SKM-1 treated with dmso at 0.1 percent for 144 hours (cell line): Measurements from ENCODE around the gene TGFBR3.

Experiments used
- DNase-seq: peaks from one replicate; lab custom pipeline; 2025; ENCODE audit not compliant: unreplicated experiment; lab: John Stamatoyannopoulos, UW

The TGFBR3 gene

DNA sequence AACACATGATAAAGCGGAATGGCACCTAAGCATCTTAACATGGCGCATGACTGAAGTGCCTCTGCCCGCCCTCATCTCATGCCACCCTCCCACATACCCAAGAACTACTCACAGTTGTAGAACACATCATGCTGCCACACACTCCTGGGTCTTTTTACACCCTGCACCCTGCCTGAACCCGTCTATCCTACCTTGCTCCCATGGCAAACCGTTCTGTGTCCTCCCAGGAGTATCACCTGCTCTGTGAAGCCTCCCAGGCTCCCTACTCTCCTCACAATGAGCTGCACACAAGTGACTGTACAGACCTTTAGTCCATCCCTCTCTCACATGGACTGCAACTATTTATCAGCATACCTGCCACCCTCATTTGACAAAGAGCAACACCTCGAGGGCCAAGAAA is 144.0 kb downstream of the TGFBR3 start:
- no peak for DNase-seq

DNA sequence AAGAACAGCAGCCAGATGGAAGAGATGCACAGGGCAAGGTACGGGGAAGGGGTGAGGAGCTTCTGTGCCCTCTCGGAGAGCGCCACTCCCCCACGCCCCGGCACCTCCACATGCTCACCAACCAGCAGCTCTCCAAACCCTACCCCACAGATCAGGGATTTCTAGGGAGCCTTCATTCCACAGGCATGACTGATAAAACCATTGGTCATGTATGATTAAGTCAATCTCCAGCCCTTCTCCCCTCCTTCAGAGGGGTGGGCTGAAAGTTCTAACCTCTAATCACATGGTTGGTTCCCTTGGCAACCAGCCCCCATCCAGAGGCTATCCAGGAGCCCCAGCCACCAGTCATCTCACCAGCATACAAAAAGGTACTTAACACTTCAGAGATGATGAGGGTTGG is 144.7 kb downstream of the TGFBR3 start:
- DNase-seq, result no peak

DNA sequence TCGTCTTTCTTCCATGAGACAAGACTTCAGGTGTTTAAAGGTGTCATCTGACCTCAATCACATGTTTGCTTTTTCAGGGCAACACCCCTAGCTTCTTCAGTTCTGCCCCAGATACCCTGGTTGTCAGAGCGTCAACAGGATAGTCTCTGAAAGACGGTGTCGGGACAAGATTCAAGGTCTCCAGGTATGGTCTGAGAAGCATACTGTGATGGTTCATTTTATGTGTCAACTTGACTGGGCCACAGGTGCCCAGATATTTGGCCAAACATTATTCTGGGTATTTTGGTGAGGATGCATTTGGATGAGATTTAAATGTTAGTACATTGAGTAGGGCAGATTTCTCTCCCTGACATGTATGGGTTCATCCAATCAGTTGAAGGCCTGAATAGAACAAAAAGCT is 148.3 kb downstream of the TGFBR3 start:
- no peak for DNase-seq

DNA sequence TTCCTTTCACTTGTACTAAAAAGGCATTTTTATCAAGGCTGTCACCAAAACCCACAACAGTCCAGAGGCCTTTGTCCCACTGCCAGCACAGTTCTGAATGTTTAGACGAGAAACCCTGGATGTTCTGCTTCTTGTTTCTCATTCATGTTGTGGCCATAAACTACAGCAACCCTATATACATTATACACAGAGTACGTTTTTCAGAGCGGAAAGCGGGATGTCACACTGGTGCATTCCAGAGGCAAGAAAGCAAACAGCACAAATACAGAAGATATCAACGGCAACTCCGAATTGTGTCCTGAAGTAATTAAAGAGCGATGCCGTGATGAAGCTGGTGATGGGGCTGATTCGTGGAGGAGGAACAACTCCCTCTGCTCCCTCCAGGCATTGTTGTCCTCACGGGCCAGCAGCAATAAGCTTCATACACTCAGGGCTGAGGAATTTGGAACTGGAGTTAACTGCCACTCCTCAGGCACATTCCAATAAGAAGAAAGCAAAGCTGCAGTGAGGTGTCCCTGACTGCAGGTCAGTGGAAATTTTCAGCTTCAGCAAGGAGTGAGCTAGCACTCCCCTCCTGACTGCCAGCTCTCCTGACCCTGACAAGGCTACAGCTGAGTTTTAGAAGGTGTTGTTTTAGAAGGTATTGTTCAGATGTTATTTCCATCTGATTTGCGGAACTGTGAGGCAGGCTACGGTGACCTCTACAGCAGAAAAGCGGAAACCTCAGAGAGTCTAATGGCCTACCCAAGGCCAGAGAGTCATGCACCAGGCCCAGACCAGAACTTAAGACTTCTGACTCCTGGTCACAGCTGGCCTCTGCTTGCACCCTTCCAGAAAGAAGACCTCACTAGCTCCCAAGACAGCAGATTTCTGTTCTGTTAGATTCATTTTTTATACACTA is 149.0 kb downstream of the TGFBR3 start:
- no peak for DNase-seq

GRCh38 chr1:91736146-91736714 is 149.7 kb downstream of the TGFBR3 start:
- no peak for DNase-seq

- no peak for DNase-seq
Measured at GRCh38 chr1:91735266-91735845, 150.6 kb downstream of the TGFBR3 start.

GRCh38 chr1:91734761-91735160 is 151.2 kb downstream of the TGFBR3 start:
- no peak for DNase-seq

GRCh38 chr1:91733108-91733710 is 152.7 kb downstream of the TGFBR3 start:
- no peak for DNase-seq

DNA sequence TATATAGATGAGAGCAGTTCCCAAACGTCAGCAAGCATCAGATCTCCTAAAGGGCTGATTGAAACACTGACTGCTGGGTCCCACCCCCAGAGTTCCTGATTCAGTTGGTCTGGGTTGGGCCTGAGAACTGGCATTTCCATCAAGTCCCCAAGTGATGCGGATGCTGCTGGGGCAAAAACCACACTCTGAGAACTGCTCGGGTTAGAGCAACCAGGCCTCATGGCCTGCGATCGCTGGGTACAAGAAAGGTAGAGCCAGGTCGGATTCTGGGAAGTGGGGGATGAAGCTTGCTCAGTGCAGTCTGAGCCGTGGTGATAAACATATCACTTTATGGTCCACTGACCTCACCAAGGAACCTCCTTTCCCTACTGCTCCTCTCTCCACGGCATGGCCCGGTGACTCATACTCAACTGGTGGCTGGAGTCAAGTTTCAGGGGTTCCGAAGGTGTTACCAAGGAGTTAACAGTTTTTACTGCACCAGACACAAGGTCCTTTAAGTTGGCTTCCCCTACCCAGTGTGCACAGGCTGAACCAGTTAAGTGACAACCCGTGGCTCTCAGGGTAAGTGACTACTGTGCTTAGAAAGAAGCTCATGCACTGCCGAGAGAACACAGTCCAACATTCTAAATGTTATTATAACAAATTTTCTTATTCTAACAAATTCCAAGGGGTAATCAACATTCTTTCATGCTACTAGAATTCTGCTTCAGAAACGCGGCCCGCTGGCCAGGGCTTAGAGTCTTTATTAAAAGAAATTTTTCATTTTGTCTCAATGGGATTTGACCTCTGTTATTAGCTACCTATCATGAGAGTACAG is 153.5 kb downstream of the TGFBR3 start:
- DNase-seq, result no peak

DNA sequence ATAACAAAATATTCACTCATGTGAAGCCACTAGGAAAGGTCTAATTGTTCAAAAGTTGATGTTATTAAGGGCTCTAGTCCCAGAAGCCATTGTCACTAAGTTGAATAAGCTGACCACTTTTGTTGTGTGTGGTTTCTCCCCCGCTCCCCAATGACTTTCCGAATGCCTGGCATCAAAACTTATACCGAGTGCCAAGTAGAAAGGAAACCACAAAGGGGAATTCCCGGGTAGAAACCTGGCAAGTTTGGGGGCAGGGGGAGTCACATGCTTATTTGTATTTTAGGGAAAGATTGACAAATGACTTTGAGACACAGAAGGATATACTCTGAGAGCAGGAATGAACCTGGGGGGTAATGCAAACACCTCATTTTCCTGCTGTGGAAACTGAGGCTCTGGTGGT is 154.1 kb downstream of the TGFBR3 start:
- no peak for DNase-seq

DNA sequence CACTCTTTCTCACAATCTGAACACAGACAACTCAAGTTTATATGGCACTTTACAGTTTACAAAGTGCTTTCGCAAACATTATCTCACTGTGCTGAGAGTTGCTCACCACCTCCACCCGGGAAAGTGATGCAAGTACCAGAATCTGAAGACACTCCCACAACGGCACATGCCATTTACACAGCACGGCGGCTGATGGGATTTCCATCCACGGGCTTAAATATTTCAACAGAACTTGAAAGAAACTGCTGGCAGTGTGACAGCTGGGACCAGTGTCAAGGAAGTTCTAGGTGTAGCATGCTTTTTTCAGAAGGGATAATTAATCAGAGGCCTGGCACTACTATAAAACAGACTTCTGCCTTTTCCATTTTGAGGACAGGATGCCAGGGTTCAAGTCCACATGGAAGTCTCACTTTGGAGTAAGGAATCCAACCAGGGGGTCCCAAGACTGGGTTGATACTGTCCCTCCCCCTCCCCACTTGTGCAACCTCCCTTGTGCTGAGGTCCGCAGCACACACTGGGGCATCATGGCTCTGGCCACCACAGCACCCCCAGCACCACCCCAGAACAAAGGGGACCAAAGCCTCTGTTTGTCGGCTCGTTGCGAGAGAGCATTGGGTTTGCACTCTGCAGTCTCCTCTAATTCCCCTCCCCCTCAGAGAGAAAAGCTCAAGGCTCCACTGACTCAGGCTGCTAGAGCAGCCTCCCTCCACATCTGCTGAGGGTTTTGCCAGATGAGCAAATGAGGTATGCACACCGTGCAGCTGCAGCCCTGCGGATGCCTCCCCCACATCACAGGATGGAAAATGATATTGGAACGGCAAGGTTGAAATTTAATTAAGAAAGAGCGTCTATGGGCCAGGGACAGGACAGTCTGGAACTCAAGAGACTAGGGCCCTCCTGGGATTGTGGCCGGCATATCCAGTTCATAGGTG is 154.9 kb downstream of the TGFBR3 start:
- peak; percentile 40 for DNase-seq

- no peak for DNase-seq
Measured at GRCh38 chr1:91729621-91730358, 156.2 kb downstream of the TGFBR3 start.

DNA sequence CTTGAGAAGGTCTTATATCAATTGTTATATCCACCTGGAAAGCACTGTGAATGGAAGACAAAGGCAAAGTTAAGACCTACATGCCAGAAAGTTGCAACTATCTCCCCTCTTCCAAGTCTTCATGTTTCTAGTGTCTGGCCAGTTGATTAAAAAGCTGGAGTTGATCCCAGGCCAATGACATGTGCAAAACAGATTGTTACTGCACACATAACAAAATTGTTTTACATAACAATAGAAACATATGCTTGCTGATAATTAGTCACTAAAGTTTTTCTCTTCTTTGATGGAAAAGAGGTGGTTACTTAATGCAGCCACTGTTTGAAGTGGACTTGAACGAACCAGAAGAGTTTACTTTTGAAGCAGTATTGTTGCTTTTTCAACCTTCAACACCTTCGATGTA is 158.2 kb downstream of the TGFBR3 start:
- no peak for DNase-seq

DNA sequence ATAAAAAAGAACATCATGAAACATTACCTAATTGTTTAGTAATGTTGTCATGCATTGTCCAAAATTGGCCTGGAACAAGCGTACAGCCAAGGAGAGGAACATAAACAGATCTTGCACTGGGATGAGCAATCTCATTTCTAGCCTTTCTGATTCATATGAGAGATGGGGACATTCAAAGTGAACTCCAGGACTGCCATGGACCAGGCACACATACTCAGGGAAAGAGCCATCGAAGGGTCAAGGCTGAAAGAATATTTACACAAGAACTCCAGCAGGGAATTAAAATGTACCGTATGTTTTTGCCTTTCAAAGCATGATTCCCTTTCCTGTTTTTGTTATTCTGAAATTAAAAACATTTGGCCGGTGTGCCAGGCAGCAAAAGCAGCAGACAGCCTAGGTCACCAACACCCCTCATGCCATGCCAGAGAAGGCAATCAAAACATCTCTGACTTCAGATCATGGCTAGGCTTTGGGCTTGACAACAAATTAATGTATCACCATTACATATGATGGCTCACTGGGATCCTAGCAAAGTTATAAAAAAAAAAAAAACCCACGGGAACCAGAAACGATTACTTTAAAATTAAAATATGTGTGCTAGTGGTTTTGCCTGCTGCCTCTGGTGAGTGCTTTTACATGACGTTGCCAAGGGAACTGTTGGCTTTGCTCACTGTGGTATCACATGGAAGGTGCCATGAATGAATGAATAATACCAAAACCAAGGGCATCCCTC is 159.8 kb downstream of the TGFBR3 start:
- DNase-seq, result no peak

DNA sequence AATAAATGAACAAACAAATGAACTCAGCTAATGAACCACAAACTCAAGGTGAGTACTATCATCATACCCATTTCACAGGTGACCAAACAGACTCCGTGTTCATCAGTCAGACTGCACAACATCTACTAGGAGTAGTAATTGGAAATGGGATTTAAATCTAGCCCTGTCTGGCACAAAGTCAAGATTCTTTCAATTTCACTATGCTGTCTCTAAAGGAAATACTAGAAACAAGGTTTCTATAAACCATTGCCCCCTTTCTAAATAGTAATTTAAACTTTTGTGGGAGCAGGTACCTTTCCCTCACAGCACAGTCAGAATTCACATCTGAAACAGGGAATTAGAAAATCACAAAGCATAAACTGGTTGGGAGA is 160.3 kb downstream of the TGFBR3 start:
- DNase-seq, result no peak

DNA sequence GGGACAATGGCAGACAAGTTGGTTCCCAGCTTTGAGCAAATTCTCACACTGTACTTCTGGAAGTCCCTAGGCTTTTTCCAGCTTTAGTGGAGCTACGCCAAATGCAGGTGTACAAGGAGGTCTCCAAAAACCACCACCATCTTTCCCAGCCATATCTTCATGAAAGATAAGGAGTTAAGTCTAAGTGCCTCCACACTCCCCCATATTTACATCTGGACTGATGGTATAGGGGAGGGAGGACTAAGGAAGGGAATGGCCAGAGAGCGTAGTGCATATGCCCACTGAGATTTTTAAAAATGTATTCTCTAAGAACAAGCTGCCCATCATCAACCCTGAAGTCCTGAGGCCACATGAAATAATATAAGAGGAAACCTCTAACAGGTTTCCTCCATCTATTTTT is 161.3 kb downstream of the TGFBR3 start:
- DNase-seq, result no peak

GRCh38 chr1:91724231-91724630 is 161.7 kb downstream of the TGFBR3 start:
- DNase-seq, result no peak

GRCh38 chr1:91720044-91720443 is 165.9 kb downstream of the TGFBR3 start:
- no peak for DNase-seq

DNA sequence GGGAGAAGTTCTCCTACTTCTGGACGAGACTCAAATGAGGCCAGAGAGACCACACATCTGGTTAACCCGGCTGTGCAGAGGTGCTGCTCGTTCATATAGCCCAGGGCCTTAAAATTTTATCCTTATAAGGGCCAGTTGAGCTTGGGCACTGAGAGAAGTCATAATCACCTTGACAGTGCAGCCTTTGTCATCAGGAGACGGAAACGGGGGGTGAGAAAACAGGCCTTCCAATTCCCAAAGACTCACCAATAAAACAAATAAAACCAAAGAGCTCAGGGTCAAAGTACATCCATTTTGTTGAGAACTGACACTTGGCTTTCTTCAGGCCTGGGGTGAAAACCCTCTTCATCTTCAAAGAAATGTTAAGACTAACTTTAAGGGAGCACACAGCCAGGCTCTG is 167.1 kb downstream of the TGFBR3 start:
- DNase-seq, result no peak
